CD14-positive monocyte (primary cell): ENCODE results near the gene SYCP2L. TPM values are rescaled to one million over a fixed set of nuclear protein-coding genes. Genes with fewer than 3 reads are reported as not detected.

Source experiments
- DNase-seq, 3 donors: peaks; one replicate each; pipeline ENCODE4 v3.0.0-alpha.2; 2011 to 2022
- H2AFZ ChIP-seq: 2 replicates; pipeline ENCODE4 v1.6.0; 2012; ENCODE audit warnings: mild to moderate bottlenecking, low read depth, low read length, inconsistent platforms; ENCODE audit not compliant: insufficient read depth, poor library complexity, severe bottlenecking
- H3K27ac ChIP-seq, 2 donors: 1 replicate in 1 of 2; 2 replicates in 1 of 2; pipeline ENCODE4 v1.5.1; 2012 to 2013; ENCODE audit warnings: low read length in 2 of 2, control low read depth in 1 of 2, inconsistent platforms in 1 of 2, low read depth in 1 of 2, mild to moderate bottlenecking in 1 of 2
- H3K27me3 ChIP-seq, 2 donors: one replicate each; pipeline versions ENCODE4 v1.6.0 to v1.6.1; 2011 to 2013; ENCODE audit warnings: low read length in 2 of 2; ENCODE audit not compliant: control insufficient read depth in 2 of 2, insufficient read depth in 2 of 2
- H3K36me3 ChIP-seq, 2 donors: replicated peaks in 1 of 2; 1 replicate in 1 of 2; 2 replicates in 1 of 2; pipeline versions ENCODE4 v1.5.1 to v1.6.1; 2012 to 2013; ENCODE audit warnings: low read length in 2 of 2, control low read depth in 1 of 2, inconsistent platforms in 1 of 2, mild to moderate bottlenecking in 1 of 2; ENCODE audit not compliant: insufficient read depth in 2 of 2, control insufficient read depth in 1 of 2
- H3K4me1 ChIP-seq, 2 donors: 1 replicate in 1 of 2; 2 replicates in 1 of 2; pipeline versions ENCODE4 v1.5.1 to v1.6.1; 2012 to 2013; ENCODE audit warnings: low read length in 2 of 2, control low read depth in 1 of 2, inconsistent platforms in 1 of 2, mild to moderate bottlenecking in 1 of 2, moderate library complexity in 1 of 2; ENCODE audit not compliant: insufficient read depth in 2 of 2, control insufficient read depth in 1 of 2
- H3K4me2 ChIP-seq: replicated peaks from 2 replicates; pipeline ENCODE3; 2012; ENCODE audit warnings: low read length, moderate library complexity, mild to moderate bottlenecking; ENCODE audit not compliant: poor library complexity, severe bottlenecking; ENCODE audit errors: extremely low read depth
- H3K4me3 ChIP-seq, 3 experiments: fragments of 200-600 bp in 1 of 3; sonication (generic) in 1 of 3; replicated peaks in 1 of 3; 1 replicate in 2 of 3; 2 replicates in 1 of 3; pipeline ENCODE4 v1.5.1; 2011 to 2013; ENCODE audit warnings: low read length in 3 of 3, mild to moderate bottlenecking in 3 of 3, control low read depth in 2 of 3, low read depth in 2 of 3, inconsistent platforms in 1 of 3, moderate library complexity in 1 of 3
- H3K79me2 ChIP-seq: 2 replicates; pipeline ENCODE4 v1.6.0; 2012; ENCODE audit warnings: mild to moderate bottlenecking, control low read depth, inconsistent platforms, low read length, moderate library complexity; ENCODE audit not compliant: insufficient read depth
- H3K9ac ChIP-seq: 2 replicates; pipeline ENCODE4 v1.6.0; 2017; ENCODE audit warnings: low read length, mild to moderate bottlenecking; ENCODE audit not compliant: insufficient read depth, poor library complexity, severe bottlenecking
- H3K9me3 ChIP-seq, 2 donors: replicated peaks in 1 of 2; 1 replicate in 1 of 2; 2 replicates in 1 of 2; pipeline versions ENCODE4 v1.5.1 to v1.6.1; 2012 to 2013; ENCODE audit warnings: low read length in 2 of 2, control low read depth in 1 of 2; ENCODE audit not compliant: control insufficient read depth in 1 of 2, insufficient read depth in 1 of 2
- H4K20me1 ChIP-seq: 2 replicates; pipeline ENCODE4 v1.6.0; 2012; ENCODE audit warnings: mild to moderate bottlenecking, low read length, control low read depth, moderate library complexity; ENCODE audit not compliant: insufficient read depth
- H3K27ac Mint-ChIP-seq, 7 donors: one replicate each; pipeline ENCODE4 v1.8.0; 2020; ENCODE audit warnings: mild to moderate bottlenecking in 7 of 7, mixed read lengths in 7 of 7, moderate library complexity in 6 of 7, inconsistent platforms in 2 of 7
- H3K27me3 Mint-ChIP-seq, 3 donors: one replicate each; pipeline ENCODE4 v1.8.0; 2021 to 2022; ENCODE audit warnings: low read depth in 3 of 3, mild to moderate bottlenecking in 3 of 3, mixed read lengths in 3 of 3, moderate library complexity in 3 of 3, inconsistent platforms in 1 of 3
- H3K36me3 Mint-ChIP-seq, 2 donors: one replicate each; pipeline ENCODE4 v1.8.0; 2020; ENCODE audit warnings: mixed read lengths in 2 of 2, inconsistent platforms in 1 of 2, mild to moderate bottlenecking in 1 of 2
- H3K4me1 Mint-ChIP-seq: one replicate; pipeline ENCODE4 v1.8.0; 2020; ENCODE audit warnings: mild to moderate bottlenecking, mixed read lengths
- H3K4me3 Mint-ChIP-seq, 2 donors: one replicate each; pipeline ENCODE4 v1.8.0; 2020; ENCODE audit warnings: mild to moderate bottlenecking in 2 of 2, mixed read lengths in 2 of 2, moderate library complexity in 1 of 2
- H3K9me3 Mint-ChIP-seq, 7 donors: one replicate each; pipeline ENCODE4 v1.8.0; 2020 to 2022; ENCODE audit warnings: mixed read lengths in 7 of 7, mild to moderate bottlenecking in 6 of 7, moderate library complexity in 6 of 7, inconsistent platforms in 2 of 7
- CTCF ChIP-seq: fragments of 200-600 bp; IDR thresholded peaks from one replicate; pipeline ENCODE4 v1.8.0; 2022; ENCODE audit warnings: antibody characterized with exemption, mild to moderate bottlenecking
- WGBS: methylation state at CpG from one replicate; pipeline ENCODE4 v1.1.5; 2013; ENCODE audit warnings: missing lambda C conversion rate; ENCODE audit not compliant: insufficient coverage; 5-methylcytosine and 5-hydroxymethylcytosine counted together
- intact Hi-C, 2 donors: fragments of 100-400 bp; cut with micrococcal nuclease; formaldehyde crosslinking; loops; one replicate each; pipeline versions ENCODE4 v1.15.0 to v1.15.1; 2023
- polyA plus RNA-seq, 3 donors: library from polyadenylated mRNA; depleted of rRNA in 1 of 3; unstranded in 2 of 3; stranded (reverse) in 1 of 3; fragments of 300-500 nt in 2 of 3; fragments of >200 nt in 1 of 3; fragmentation: Illumina TruSeq in 2 of 3; gene quantifications; 1 replicate in 2 of 3; 2 replicates in 1 of 3; pipeline ENCODE4 v1.2.3, GENCODE V29; 2012 to 2021

The SYCP2L gene
- polyA plus RNA-seq, 3 donors, result 0.08 TPM; not detected in 2

DNA sequence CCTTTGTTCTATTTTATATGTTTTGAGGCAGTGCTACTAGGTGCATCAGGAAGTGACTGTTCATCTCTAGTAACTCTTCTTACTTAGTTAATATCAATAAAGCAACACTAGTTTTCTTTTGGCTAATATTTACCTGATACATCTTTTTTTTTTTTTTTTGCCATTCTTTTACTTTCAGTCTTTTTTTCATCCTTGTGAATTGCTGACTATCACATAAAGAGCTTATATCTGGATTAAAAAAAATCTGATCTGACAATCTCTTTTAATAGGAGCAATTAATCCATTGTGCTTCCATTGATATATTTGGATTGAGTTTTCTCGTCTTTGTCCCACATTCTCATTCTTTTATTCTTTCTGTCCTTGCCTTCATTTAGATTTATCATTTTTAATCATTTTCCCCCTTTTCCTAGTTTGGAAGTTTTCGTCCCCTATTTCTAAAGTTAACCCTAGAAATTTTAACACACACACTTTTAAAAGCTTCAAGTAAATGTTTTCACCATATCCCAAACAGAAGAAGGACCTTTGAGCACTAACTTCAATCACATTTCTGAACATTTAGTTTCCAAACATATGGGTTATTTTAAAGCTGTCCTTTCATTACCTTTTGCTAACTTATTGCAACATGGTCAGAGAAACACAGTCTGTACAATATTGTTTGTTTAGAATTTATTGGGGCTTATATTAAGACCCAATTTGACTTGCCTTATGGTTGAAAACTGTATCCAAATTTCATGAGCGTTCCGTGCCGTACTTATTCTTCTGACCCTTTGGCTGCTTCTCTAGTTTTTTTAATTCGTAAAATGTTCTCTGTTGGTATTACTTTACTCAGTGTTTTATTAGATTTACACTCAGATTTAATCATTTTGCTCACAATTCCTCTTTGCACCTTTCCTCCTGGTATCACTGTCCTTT is 63.0 kb downstream of the SYCP2L start:
- no CpG with 5 or more reads among the region's 6 CpGs for WGBS
- Mint-ChIP-seq H3K4me1 (no peaks in the 10 kb centered on the region), H3K27ac (no peak overlapping the region)

More for the DNA sequence above, 63.0 kb downstream of the SYCP2L start:
- no peak for TF ChIP-seq CTCF
- DNase-seq, result no peak
- Histone ChIP-seq H3K27me3 (no peaks in the 10 kb centered on the region), H3K4me1 (no peaks in the 10 kb centered on the region), H3K9ac (no peak overlapping the region), H3K27ac (no peak overlapping the region), H4K20me1 (no peaks in the 10 kb centered on the region), H2AFZ (no peak overlapping the region), H3K79me2 (no peaks in the 10 kb centered on the region), H3K4me3 (no peak overlapping the region), H3K4me2 (no peak overlapping the region), H3K36me3 (no peaks in the 10 kb centered on the region), H3K9me3 (no peaks in the 10 kb centered on the region)
- intact Hi-C loops, result loop anchor here in 1 of 2 donors (10.0 kb wide), 2 partner anchors 545 to 625 kb away; no protein-coding TSS in a partner anchor
- Mint-ChIP-seq H3K4me3 (no peak overlapping the region), H3K9me3 (peaks cover 0 to 2% (median 0%) of the 10 kb centered on the region in 7 donors), H3K27me3 (peaks cover 0 to 9% (median 4%) of the 10 kb centered on the region in 3 donors), H3K36me3 (no peaks in the 10 kb centered on the region)
